Stomach (tissue), 9 donors: ENCODE results near the gene GCHFR. TPM values are rescaled to one million over a fixed set of nuclear protein-coding genes. Genes with fewer than 3 reads are reported as not detected.

Experiments used
- DNase-seq, 2 donors: peaks; one replicate each; pipeline versions ENCODE4 v3.0.0 to v3.0.0-alpha.2; 2013 to 2019
- H3K27ac ChIP-seq, 5 donors: fragments of 200-600 bp in 4 of 5; sonication (generic) in 4 of 5; one replicate each; pipeline ENCODE4 v1.5.1; 2013 to 2019; ENCODE audit warnings: mild to moderate bottlenecking in 1 of 5, moderate library complexity in 1 of 5
- H3K27me3 ChIP-seq, 3 donors: fragments of 200-600 bp; sonication (generic); one replicate each; pipeline ENCODE4 v1.5.1; 2017 to 2019; ENCODE audit warnings: mixed run types in 1 of 3
- H3K36me3 ChIP-seq, 4 donors: fragments of 200-600 bp; sonication (generic); 1 replicate in 3 of 4; 2 replicates in 1 of 4; pipeline ENCODE4 v1.5.1; 2016 to 2019
- H3K4me1 ChIP-seq, 4 donors: fragments of 200-600 bp; sonication (generic); one replicate each; pipeline ENCODE4 v1.5.1; 2016 to 2019
- H3K4me3 ChIP-seq, 4 donors: fragments of 200-600 bp; sonication (generic) in 3 of 4; one replicate each; pipeline ENCODE4 v1.5.1; 2016 to 2019; ENCODE audit warnings: mild to moderate bottlenecking in 1 of 4
- H3K9me3 ChIP-seq, 4 donors: fragments of 200-600 bp; sonication (generic); one replicate each; pipeline ENCODE4 v1.5.1; 2016 to 2019
- EP300 ChIP-seq: sonication (generic); formaldehyde crosslinking; IDR thresholded peaks from one replicate; pipeline ENCODE4 v1.6.1; 2017; ENCODE audit warnings: antibody characterized with exemption
- POLR2A ChIP-seq, 4 donors: fragments of 450-650 bp; IDR thresholded peaks; one replicate each; pipeline ENCODE4 v1.6.1; 2016; ENCODE audit warnings: antibody characterized with exemption in 4 of 4, control low read depth in 2 of 4, mild to moderate bottlenecking in 1 of 4, moderate library complexity in 1 of 4
- POLR2AphosphoS5 ChIP-seq, 3 donors: sonication (generic); formaldehyde crosslinking; IDR thresholded peaks; one replicate each; pipeline ENCODE4 v1.6.1; 2016; ENCODE audit warnings: antibody characterized with exemption in 3 of 3
- WGBS, 5 donors: extraction: QIAGEN DNeasy Blood & Tissue Kit in 3 of 5; methylation state at CpG; one replicate each; pipeline versions ENCODE4 v1.1.5 to v1.1.7; 2013 to 2018; 5-methylcytosine and 5-hydroxymethylcytosine counted together
- intact Hi-C: fragments of 100-400 bp; cut with DNase I; formaldehyde crosslinking; loops from one replicate; pipeline ENCODE4 v1.15.1; 2023; ENCODE audit warnings: low total_unique reads
- polyA plus RNA-seq, 3 donors: library from polyadenylated mRNA; stranded (reverse); fragments of 200-250 nt; gene quantifications; one replicate each; pipeline ENCODE4 v1.2.3, GENCODE V29; 2013
- total RNA-seq, 5 donors: library from RNA; depleted of rRNA; stranded (reverse); fragments of >200 nt; gene quantifications; one replicate each; pipeline versions ENCODE4 v1.1.0 to v1.2.3, GENCODE V29; 2014 to 2016
- TF ChIP-seq, protein P1 (sequence below), 7 experiments: fragments of 450-650 bp in 4 of 7; fragments of 200-600 bp in 3 of 7; sonication (generic) in 3 of 7; IDR thresholded peaks; one replicate each; pipeline ENCODE4 v1.5.1; 2016 to 2019; ENCODE audit warnings: antibody characterized with exemption in 7 of 7, control low read depth in 2 of 7, mild to moderate bottlenecking in 1 of 7
- donor health status: healthy with polysubstance abuse.
- donor health status: Bipolar disorder and iron deficiency.
- donor health status: healthy.

The GCHFR gene
- total and polyA plus RNA-seq, 8 donors, result 1.3 to 37.4 (median 17.5) TPM; not detected in 2

DNA sequence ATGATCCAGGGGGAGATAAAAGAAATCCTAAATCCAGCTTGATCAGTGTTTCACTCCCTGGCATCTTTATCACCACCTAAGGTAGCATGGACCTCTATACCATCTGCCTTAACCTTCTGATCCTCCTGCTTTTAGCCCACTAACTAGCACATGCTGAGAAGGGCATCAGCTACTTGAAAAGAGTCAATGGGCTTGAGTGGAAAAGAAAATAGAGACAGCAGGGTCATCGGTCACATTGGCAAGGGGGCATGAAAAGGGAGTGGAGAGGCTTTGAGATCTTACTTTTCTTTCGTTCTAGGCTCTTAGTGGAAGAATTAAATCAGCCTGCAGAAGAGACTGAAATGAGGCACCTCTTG lies 42.8 kb downstream of the GCHFR start:
- Histone ChIP-seq H3K27me3 (no peaks in the 10 kb centered on the region), H3K36me3 (peaks cover 8 to 31% (median 27%) of the 10 kb centered on the region in 4 donors), H3K4me1 (peaks cover 20 to 58% (median 42%) of the 10 kb centered on the region in 4 donors), H3K4me3 (peak overlapping the region; percentile 81 to 99 (median 89)), H3K9me3 (no peaks in the 10 kb centered on the region), H3K27ac (peak overlapping the region; percentile 90 to 98 (median 94))
- TF ChIP-seq, protein P1, sequence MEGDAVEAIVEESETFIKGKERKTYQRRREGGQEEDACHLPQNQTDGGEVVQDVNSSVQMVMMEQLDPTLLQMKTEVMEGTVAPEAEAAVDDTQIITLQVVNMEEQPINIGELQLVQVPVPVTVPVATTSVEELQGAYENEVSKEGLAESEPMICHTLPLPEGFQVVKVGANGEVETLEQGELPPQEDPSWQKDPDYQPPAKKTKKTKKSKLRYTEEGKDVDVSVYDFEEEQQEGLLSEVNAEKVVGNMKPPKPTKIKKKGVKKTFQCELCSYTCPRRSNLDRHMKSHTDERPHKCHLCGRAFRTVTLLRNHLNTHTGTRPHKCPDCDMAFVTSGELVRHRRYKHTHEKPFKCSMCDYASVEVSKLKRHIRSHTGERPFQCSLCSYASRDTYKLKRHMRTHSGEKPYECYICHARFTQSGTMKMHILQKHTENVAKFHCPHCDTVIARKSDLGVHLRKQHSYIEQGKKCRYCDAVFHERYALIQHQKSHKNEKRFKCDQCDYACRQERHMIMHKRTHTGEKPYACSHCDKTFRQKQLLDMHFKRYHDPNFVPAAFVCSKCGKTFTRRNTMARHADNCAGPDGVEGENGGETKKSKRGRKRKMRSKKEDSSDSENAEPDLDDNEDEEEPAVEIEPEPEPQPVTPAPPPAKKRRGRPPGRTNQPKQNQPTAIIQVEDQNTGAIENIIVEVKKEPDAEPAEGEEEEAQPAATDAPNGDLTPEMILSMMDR (IDR thresholded peaks at IDR 0.05), result no peak
- TF ChIP-seq POLR2AphosphoS5 (IDR thresholded peaks at IDR 0.05) (no peak), EP300 (no peak), POLR2A (IDR thresholded peaks at IDR 0.05) (no peak)
- no peak for DNase-seq
- WGBS, 5 donors, result 0 to 4% (median 0%) methylated on average over 2 of the region's 2 CpGs
- intact Hi-C loops, result no loop called here

DNA sequence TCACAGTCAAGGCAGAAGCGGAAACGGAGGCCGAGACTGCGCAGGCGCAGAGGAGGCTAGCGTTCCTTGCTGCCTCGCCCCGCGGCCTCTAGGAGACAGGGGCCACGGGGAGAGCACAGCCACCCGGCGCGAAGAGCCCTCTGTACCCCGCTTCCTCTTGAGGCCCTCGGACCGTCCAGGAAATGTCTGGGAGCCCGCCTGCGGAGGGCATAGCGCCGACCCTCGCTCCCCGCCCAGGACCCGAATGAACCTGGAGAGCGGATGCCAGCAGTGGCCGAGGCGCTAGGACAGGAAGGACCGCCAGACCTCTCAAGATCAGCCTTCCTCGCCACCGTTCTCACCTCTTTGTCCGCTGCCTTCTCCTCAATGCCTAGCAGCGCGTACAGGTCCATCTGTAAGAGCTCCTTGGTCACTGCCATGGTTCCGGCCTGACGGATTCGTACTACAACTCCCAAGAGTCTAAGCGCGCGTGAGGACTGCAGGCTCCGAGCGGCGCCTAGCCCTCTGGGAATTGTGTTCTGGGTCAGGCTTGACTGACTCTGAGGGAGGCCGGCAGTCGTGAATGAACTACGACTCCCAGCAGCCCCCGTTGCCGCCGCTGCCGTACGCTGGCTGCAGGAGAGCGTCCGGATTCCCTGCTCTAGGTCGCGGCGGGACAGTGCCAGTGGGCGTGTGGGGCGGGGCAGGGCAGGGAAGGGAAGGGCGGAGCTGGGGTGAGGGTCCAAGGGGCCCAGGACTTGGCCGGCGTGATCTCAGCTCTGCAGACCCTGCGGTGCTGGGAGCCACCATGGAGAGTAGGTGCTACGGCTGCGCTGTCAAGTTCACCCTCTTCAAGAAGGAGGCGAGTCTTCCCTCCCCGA lies 43.4 kb downstream of the GCHFR start, which contains the start of the genes DNAJC17 and ZFYVE19:
Gene DNAJC17 (minus strand): TSS at position 446 of the 860 bp plus-strand sequence. CDS start 27 bp downstream, at position 419.
Gene ZFYVE19 (plus strand): TSS at position 62 of the 860 bp plus-strand sequence. CDS start 501 bp downstream, at position 563.
- Histone ChIP-seq H3K27ac (peak within 1 kb of the TSS; percentile 90 to 98 (median 94)), H3K4me1 (peaks cover 20 to 58% (median 42%) of the 10 kb centered on the region in 4 donors), H3K36me3 (peaks cover 8 to 33% (median 30%) of the 10 kb centered on the region in 4 donors), H3K27me3 (no peaks in the 10 kb centered on the region), H3K9me3 (no peaks in the 10 kb centered on the region), H3K4me3 (peak within 1 kb of the TSS; percentile 81 to 99 (median 89))
- intact Hi-C loops, result no loop called here
- peak; percentile 96 to 99 for DNase-seq
- WGBS, 5 donors, result 0 to 1% (median 1%) methylated on average over 50 to 64 of the region's 64 CpGs
- TF ChIP-seq POLR2A (IDR thresholded peaks at IDR 0.05) (no peak), EP300 (no peak), POLR2AphosphoS5 (IDR thresholded peaks at IDR 0.05) (peak; percentile 29 to 85 (median 65))
- TF ChIP-seq, protein P1 (IDR thresholded peaks at IDR 0.05), result peak in 1 of 7 experiments; percentile 17

DNA sequence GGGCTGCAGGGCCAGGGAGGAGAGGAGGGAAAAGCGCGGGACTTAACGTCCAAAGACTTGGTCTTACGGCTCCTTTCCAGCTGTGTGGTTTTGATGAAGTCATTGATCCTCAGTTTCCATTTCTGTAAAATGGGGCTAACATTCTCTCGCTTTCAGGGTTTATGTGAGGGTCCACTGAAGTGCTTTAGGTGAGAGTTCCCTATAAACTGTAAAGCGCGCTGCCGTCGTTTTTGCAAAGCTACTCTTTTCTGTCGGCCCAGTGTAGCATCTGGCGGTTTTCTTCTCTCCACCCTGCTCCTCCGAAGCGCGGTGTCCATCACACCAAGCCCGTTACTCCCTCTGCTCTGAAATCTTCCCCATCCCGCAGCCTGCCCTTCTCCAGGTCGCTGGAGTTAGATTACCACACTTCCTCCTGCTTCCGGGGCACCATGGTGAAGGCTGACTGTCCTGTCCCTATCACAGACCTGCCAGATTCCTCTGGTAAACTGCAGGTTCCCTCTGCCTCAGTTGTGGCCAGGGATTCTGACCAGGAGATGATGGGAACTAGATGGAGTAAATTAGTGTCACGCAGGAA lies 44.1 kb downstream of the GCHFR start:
- Histone ChIP-seq H3K4me1 (peaks cover 20 to 52% (median 42%) of the 10 kb centered on the region in 4 donors), H3K9me3 (no peaks in the 10 kb centered on the region), H3K36me3 (peaks cover 8 to 36% (median 33%) of the 10 kb centered on the region in 4 donors), H3K27me3 (no peaks in the 10 kb centered on the region), H3K4me3 (peak overlapping the region; percentile 81 to 99 (median 89)), H3K27ac (peak overlapping the region; percentile 62 to 98 (median 94))
- intact Hi-C loops, result no loop called here
- DNase-seq, result no peak
- 6 to 58% (median 15%) methylated on average over 19 of the region's 19 CpGs for WGBS, 5 donors
- TF ChIP-seq POLR2AphosphoS5 (IDR thresholded peaks at IDR 0.05) (no peak), EP300 (no peak), POLR2A (IDR thresholded peaks at IDR 0.05) (no peak)
- TF ChIP-seq, protein P1 (IDR thresholded peaks at IDR 0.05), result no peak

DNA sequence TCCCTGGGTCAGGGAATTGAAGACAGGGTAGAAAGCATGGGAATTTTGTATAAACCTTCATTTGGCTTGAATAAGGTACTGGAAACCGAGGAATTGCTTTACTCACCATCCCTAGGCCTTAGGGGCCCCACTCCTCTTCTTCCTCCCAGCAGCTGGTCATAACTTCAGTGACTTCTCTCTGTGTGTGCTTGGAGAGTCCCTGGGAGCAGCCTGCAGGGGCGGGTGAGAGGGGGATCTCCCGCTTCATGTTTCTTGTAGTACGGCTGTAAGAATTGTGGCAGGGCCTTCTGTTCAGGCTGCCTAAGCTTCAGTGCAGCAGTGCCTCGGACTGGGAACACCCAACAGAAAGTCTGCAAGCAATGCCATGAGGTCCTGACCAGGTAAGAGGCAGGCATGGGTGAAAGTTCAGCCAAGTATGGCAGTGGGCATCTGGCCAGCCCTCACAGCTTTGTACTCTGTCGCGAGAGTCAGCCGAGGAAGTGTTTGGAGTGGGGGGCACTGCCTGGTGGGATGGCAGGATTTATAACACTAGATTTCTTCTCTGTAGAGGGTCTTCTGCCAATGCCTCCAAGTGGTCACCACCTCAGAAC lies 45.1 kb downstream of the GCHFR start:
- H3K9me3 ChIP-seq, result no peaks in the 10 kb centered on the region
- peaks cover 20 to 44% (median 35%) of the 10 kb centered on the region in 4 donors for H3K4me1 ChIP-seq
- H3K27ac ChIP-seq, result no peak overlapping the region
- no peak for DNase-seq
- intact Hi-C loops, result no loop called here
- peaks cover 17 to 45% (median 42%) of the 10 kb centered on the region in 4 donors for H3K36me3 ChIP-seq
- no peaks in the 10 kb centered on the region for H3K27me3 ChIP-seq
- TF ChIP-seq, protein P1 (IDR thresholded peaks at IDR 0.05), result no peak
- TF ChIP-seq POLR2AphosphoS5 (IDR thresholded peaks at IDR 0.05), result no peak
- no peak for TF ChIP-seq EP300
- TF ChIP-seq POLR2A (IDR thresholded peaks at IDR 0.05), result no peak
- H3K4me3 ChIP-seq, result peak overlapping the region in 1 of 4 donors; percentile 81
- WGBS, 5 donors, result 61 to 80% (median 70%) methylated on average over 8 of the region's 8 CpGs
